HEK293 (cell line): ENCODE data around the gene ERCC1.
A peak's percentile ranks its signal among the peaks of the same experiment; 100 is the strongest.

Experiments
- MEIS1 ChIP-seq: sonication (generic); formaldehyde crosslinking; IDR thresholded peaks from 2 replicates; pipeline ENCODE4 v1.8.1; 2022; ENCODE audit warnings: missing genetic modification reagents, mild to moderate bottlenecking, borderline replicate concordance
- RBAK ChIP-seq: fragments of 450-650 bp; formaldehyde crosslinking; IDR thresholded peaks from 2 replicates; pipeline ENCODE4 v1.5.1; 2016; ENCODE audit warnings: missing biosample characterization, missing genetic modification characterization
- TRIM28 ChIP-seq: IDR thresholded peaks from 2 replicates; pipeline ENCODE4 v1.6.1; 2011; ENCODE audit warnings: low read length, control low read depth, borderline replicate concordance
- ZBTB1 ChIP-seq: fragments of 450-650 bp; formaldehyde crosslinking; IDR thresholded peaks from 2 replicates; pipeline ENCODE4 v1.5.1; 2016; ENCODE audit warnings: missing biosample characterization, missing genetic modification characterization
- ZBTB8A ChIP-seq: fragments of 450-650 bp; formaldehyde crosslinking; IDR thresholded peaks from 2 replicates; pipeline ENCODE4 v1.5.1; 2016; ENCODE audit warnings: missing biosample characterization, missing genetic modification characterization
- ZNF169 ChIP-seq: fragments of 450-650 bp; formaldehyde crosslinking; IDR thresholded peaks from 2 replicates; pipeline ENCODE4 v1.5.1; 2016; ENCODE audit warnings: missing biosample characterization, missing genetic modification characterization
- ZNF266 ChIP-seq: fragments of 450-650 bp; formaldehyde crosslinking; IDR thresholded peaks from 2 replicates; pipeline ENCODE4 v1.5.1; 2016; ENCODE audit warnings: missing biosample characterization, missing genetic modification characterization, low read depth
- ZNF341 ChIP-seq: fragments of 450-650 bp; formaldehyde crosslinking; IDR thresholded peaks from 2 replicates; pipeline ENCODE4; 2016; ENCODE audit warnings: low read depth, missing biosample characterization, missing genetic modification characterization
- ZNF48 ChIP-seq: fragments of 450-650 bp; formaldehyde crosslinking; IDR thresholded peaks from 2 replicates; pipeline ENCODE4 v1.5.1; 2016; ENCODE audit warnings: missing biosample characterization, missing genetic modification characterization
- ZNF548 ChIP-seq: fragments of 450-650 bp; formaldehyde crosslinking; IDR thresholded peaks from 2 replicates; pipeline ENCODE4 v1.5.1; 2016; ENCODE audit warnings: missing biosample characterization, missing genetic modification characterization
- ZNF776 ChIP-seq: fragments of 450-650 bp; formaldehyde crosslinking; IDR thresholded peaks from 2 replicates; pipeline ENCODE4 v1.5.0; 2017; ENCODE audit warnings: missing biosample characterization, missing genetic modification characterization, borderline replicate concordance
- ZNF777 ChIP-seq: fragments of 450-650 bp; formaldehyde crosslinking; IDR thresholded peaks from 2 replicates; pipeline ENCODE4 v1.5.1; 2017; ENCODE audit warnings: missing biosample characterization, missing genetic modification characterization, borderline replicate concordance
- TF ChIP-seq, protein P1 (sequence below): fragments of 450-650 bp; formaldehyde crosslinking; IDR thresholded peaks from 2 replicates; pipeline ENCODE4 v1.5.1; 2017; ENCODE audit warnings: missing biosample characterization, missing genetic modification characterization
- TF ChIP-seq, protein P2 (sequence below): fragments of 450-650 bp; formaldehyde crosslinking; IDR thresholded peaks from 2 replicates; pipeline ENCODE4 v1.5.1; 2017; ENCODE audit warnings: missing biosample characterization, missing genetic modification characterization
- TF ChIP-seq, protein P3 (sequence below): fragments of 450-650 bp; formaldehyde crosslinking; IDR thresholded peaks from 2 replicates; pipeline ENCODE4 v1.5.1; 2016; ENCODE audit warnings: missing biosample characterization, missing genetic modification characterization
- TF ChIP-seq, protein P4 (sequence below): fragments of 450-650 bp; formaldehyde crosslinking; IDR thresholded peaks from 2 replicates; pipeline ENCODE4 v1.5.1; 2016; ENCODE audit warnings: missing biosample characterization, missing genetic modification characterization
- TF ChIP-seq, protein P5 (sequence below): fragments of 450-650 bp; formaldehyde crosslinking; IDR thresholded peaks from 2 replicates; pipeline ENCODE4 v1.5.1; 2016; ENCODE audit warnings: missing biosample characterization, missing genetic modification characterization
- TF ChIP-seq, protein P6 (sequence below): fragments of 450-650 bp; formaldehyde crosslinking; IDR thresholded peaks from 2 replicates; pipeline ENCODE4 v1.5.1; 2016; ENCODE audit warnings: missing biosample characterization, missing genetic modification characterization
- TF ChIP-seq, protein P7 (sequence below): fragments of 450-650 bp; formaldehyde crosslinking; IDR thresholded peaks from 2 replicates; pipeline ENCODE4 v1.5.1; 2016; ENCODE audit warnings: missing biosample characterization, missing genetic modification characterization

ERCC1 gene

DNA sequence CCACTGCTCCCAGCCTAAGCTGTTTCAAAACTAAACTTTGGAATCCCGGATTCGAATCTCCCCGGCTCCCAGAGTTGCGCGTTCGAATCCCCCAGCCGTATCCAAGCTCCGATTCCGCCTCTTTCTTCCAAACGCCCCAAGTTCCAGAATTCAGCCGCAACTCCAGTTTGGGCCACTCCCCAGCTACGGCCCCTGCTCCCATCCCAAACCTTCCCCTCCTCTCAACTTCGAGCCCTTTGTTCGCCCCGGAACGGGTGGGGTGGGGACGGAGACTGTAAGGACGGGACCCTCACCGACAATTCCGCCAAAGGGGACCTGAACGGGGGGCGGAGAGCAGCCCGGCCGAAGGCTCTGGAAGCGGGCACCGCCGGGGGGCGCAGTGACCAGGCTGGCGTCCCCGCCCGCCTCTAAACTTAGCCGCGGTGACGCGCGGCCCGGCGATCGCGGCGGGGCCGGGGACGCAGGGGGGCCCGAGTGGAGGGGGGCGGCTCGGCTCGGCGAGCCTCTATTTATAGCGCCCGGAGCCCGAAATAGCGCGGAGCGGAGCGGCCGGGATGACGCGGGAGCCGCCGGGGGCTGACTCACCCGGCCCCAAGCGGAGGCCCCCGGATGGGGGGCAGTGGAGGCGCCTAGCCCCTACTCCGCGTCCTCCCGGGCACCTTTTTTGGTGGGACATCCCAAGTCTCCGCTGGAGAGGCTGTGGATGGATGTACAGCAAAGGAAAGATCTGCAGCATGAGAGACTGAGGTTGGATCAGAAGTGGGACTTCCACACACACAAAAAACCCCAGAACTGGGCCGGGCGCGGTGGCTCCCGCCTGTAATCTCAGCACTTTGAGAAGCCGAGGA lies 4.9 kb upstream of the ERCC1 start (continued):
- TF ChIP-seq MEIS1 (no peak), ZBTB1 (tag by site-specific recombination) (no peak), ZNF341 (tag by site-specific recombination) (peak; percentile 66), ZBTB8A (peak; percentile 94), ZNF266 (no peak), ZNF169 (tag by site-specific recombination) (no peak), ZNF548 (tag by site-specific recombination) (no peak), TRIM28 (no peak), RBAK (no peak), ZNF48 (tag by site-specific recombination) (no peak), ZNF777 (0 out of 2 replicates have a peak, but pooled peaks have one; percentile 21), ZNF776 (tag by site-specific recombination) (no peak)
- TF ChIP-seq, protein P1, sequence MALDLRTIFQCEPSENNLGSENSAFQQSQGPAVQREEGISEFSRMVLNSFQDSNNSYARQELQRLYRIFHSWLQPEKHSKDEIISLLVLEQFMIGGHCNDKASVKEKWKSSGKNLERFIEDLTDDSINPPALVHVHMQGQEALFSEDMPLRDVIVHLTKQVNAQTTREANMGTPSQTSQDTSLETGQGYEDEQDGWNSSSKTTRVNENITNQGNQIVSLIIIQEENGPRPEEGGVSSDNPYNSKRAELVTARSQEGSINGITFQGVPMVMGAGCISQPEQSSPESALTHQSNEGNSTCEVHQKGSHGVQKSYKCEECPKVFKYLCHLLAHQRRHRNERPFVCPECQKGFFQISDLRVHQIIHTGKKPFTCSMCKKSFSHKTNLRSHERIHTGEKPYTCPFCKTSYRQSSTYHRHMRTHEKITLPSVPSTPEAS (tag by site-specific recombination): no peak
- TF ChIP-seq, protein P2, sequence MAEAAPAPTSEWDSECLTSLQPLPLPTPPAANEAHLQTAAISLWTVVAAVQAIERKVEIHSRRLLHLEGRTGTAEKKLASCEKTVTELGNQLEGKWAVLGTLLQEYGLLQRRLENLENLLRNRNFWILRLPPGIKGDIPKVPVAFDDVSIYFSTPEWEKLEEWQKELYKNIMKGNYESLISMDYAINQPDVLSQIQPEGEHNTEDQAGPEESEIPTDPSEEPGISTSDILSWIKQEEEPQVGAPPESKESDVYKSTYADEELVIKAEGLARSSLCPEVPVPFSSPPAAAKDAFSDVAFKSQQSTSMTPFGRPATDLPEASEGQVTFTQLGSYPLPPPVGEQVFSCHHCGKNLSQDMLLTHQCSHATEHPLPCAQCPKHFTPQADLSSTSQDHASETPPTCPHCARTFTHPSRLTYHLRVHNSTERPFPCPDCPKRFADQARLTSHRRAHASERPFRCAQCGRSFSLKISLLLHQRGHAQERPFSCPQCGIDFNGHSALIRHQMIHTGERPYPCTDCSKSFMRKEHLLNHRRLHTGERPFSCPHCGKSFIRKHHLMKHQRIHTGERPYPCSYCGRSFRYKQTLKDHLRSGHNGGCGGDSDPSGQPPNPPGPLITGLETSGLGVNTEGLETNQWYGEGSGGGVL (tag by site-specific recombination): peak; percentile 32; the same call in 1 of the 2 replicates
- TF ChIP-seq, protein P3, sequence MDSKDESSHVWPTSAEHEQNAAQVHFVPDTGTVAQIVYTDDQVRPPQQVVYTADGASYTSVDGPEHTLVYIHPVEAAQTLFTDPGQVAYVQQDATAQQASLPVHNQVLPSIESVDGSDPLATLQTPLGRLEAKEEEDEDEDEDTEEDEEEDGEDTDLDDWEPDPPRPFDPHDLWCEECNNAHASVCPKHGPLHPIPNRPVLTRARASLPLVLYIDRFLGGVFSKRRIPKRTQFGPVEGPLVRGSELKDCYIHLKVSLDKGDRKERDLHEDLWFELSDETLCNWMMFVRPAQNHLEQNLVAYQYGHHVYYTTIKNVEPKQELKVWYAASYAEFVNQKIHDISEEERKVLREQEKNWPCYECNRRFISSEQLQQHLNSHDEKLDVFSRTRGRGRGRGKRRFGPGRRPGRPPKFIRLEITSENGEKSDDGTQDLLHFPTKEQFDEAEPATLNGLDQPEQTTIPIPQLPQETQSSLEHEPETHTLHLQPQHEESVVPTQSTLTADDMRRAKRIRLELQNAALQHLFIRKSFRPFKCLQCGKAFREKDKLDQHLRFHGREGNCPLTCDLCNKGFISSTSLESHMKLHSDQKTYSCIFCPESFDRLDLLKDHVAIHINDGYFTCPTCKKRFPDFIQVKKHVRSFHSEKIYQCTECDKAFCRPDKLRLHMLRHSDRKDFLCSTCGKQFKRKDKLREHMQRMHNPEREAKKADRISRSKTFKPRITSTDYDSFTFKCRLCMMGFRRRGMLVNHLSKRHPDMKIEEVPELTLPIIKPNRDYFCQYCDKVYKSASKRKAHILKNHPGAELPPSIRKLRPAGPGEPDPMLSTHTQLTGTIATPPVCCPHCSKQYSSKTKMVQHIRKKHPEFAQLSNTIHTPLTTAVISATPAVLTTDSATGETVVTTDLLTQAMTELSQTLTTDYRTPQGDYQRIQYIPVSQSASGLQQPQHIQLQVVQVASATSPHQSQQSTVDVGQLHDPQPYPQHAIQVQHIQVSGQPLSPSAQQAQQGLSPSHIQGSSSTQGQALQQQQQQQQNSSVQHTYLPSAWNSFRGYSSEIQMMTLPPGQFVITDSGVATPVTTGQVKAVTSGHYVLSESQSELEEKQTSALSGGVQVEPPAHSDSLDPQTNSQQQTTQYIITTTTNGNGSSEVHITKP: peak; percentile 77; the same call in 1 of the 2 replicates
- TF ChIP-seq, protein P4, sequence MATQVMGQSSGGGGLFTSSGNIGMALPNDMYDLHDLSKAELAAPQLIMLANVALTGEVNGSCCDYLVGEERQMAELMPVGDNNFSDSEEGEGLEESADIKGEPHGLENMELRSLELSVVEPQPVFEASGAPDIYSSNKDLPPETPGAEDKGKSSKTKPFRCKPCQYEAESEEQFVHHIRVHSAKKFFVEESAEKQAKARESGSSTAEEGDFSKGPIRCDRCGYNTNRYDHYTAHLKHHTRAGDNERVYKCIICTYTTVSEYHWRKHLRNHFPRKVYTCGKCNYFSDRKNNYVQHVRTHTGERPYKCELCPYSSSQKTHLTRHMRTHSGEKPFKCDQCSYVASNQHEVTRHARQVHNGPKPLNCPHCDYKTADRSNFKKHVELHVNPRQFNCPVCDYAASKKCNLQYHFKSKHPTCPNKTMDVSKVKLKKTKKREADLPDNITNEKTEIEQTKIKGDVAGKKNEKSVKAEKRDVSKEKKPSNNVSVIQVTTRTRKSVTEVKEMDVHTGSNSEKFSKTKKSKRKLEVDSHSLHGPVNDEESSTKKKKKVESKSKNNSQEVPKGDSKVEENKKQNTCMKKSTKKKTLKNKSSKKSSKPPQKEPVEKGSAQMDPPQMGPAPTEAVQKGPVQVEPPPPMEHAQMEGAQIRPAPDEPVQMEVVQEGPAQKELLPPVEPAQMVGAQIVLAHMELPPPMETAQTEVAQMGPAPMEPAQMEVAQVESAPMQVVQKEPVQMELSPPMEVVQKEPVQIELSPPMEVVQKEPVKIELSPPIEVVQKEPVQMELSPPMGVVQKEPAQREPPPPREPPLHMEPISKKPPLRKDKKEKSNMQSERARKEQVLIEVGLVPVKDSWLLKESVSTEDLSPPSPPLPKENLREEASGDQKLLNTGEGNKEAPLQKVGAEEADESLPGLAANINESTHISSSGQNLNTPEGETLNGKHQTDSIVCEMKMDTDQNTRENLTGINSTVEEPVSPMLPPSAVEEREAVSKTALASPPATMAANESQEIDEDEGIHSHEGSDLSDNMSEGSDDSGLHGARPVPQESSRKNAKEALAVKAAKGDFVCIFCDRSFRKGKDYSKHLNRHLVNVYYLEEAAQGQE (tag by site-specific recombination): no peak
- TF ChIP-seq, protein P5, sequence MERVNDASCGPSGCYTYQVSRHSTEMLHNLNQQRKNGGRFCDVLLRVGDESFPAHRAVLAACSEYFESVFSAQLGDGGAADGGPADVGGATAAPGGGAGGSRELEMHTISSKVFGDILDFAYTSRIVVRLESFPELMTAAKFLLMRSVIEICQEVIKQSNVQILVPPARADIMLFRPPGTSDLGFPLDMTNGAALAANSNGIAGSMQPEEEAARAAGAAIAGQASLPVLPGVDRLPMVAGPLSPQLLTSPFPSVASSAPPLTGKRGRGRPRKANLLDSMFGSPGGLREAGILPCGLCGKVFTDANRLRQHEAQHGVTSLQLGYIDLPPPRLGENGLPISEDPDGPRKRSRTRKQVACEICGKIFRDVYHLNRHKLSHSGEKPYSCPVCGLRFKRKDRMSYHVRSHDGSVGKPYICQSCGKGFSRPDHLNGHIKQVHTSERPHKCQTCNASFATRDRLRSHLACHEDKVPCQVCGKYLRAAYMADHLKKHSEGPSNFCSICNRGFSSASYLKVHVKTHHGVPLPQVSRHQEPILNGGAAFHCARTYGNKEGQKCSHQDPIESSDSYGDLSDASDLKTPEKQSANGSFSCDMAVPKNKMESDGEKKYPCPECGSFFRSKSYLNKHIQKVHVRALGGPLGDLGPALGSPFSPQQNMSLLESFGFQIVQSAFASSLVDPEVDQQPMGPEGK (tag by site-specific recombination): peak; percentile 44; the same call in 1 of the 2 replicates
- TF ChIP-seq, protein P6, sequence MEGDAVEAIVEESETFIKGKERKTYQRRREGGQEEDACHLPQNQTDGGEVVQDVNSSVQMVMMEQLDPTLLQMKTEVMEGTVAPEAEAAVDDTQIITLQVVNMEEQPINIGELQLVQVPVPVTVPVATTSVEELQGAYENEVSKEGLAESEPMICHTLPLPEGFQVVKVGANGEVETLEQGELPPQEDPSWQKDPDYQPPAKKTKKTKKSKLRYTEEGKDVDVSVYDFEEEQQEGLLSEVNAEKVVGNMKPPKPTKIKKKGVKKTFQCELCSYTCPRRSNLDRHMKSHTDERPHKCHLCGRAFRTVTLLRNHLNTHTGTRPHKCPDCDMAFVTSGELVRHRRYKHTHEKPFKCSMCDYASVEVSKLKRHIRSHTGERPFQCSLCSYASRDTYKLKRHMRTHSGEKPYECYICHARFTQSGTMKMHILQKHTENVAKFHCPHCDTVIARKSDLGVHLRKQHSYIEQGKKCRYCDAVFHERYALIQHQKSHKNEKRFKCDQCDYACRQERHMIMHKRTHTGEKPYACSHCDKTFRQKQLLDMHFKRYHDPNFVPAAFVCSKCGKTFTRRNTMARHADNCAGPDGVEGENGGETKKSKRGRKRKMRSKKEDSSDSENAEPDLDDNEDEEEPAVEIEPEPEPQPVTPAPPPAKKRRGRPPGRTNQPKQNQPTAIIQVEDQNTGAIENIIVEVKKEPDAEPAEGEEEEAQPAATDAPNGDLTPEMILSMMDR (tag by site-specific recombination): peak; percentile 64
- TF ChIP-seq, protein P7, sequence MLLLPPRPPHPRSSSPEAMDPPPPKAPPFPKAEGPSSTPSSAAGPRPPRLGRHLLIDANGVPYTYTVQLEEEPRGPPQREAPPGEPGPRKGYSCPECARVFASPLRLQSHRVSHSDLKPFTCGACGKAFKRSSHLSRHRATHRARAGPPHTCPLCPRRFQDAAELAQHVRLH (tag by site-specific recombination): peak; percentile 79
